ENCODE measurements around the gene GRB2. TPM values are rescaled to one million over a fixed set of nuclear protein-coding genes. Genes with fewer than 3 reads are reported as not detected.

Gene GRB2
- total RNA-seq, 1 donor from 2014 or later = 320 TPM

DNA sequence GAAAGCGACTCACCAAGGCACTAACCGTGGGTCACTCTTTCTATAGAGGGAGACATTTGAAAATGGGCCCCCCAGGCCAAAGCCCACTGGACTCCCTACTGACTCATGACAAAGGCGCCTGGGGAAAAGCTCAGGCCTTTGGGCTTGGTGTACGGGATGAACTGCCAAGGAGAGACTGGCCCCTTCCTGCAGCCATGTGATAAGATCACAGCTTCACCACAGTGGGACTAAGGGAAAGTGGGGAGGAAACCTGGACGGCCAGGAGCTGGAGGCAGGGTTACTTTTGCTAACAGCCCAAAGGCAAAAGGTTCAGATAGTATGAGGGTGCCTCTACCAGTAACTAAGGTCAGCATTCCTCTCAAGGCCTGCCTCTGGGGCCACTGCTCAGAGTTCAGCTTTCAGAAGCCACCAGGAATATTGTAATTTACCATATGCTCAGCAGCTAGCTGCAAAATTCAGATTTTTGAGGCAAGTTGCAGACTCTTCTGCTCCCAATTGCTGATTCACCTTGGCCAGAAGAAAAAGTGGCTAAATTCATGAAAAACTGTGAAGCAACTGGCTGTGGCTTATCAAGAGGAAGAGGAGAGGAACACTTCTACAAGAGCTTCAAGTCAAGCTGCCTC, 79.1 kb downstream of the GRB2 start:
- ChIA-PET POLR2A (interaction anchor here (0.8 to 22.1 kb wide), 12 partner anchors 10 to 121 kb away, joined by 3 to 1048 read pairs (median 5); partner anchors contain the start of genes GRB2, NUP85 and SLC25A19), CTCF (interaction anchor here (0.7 to 2.7 kb wide), 6 partner anchors 10 to 86 kb away, joined by 3 to 9 read pairs (median 4); partner anchors contain the start of gene SLC25A19)
- Mint-ChIP-seq H3K9me3 (no peaks in the 10 kb centered on the region), H3K4me1 (peaks cover 82% of the 10 kb centered on the region), H3K36me3 (ENCODE audit: low read depth) (peaks cover 70% of the 10 kb centered on the region), H3K4me3 (peak overlapping the region; percentile 57), H3K27me3 (no peaks in the 10 kb centered on the region), H3K27ac (peak overlapping the region; percentile 88)
- DNase-seq (no peak), ATAC-seq (ENCODE audit: low read depth) (no peak)
- intact Hi-C loops (cut with micrococcal nuclease) = loop anchor here (5.0 kb wide), 1 partner anchor 36 kb away; no protein-coding TSS in a partner anchor
- TF ChIP-seq, protein P1, sequence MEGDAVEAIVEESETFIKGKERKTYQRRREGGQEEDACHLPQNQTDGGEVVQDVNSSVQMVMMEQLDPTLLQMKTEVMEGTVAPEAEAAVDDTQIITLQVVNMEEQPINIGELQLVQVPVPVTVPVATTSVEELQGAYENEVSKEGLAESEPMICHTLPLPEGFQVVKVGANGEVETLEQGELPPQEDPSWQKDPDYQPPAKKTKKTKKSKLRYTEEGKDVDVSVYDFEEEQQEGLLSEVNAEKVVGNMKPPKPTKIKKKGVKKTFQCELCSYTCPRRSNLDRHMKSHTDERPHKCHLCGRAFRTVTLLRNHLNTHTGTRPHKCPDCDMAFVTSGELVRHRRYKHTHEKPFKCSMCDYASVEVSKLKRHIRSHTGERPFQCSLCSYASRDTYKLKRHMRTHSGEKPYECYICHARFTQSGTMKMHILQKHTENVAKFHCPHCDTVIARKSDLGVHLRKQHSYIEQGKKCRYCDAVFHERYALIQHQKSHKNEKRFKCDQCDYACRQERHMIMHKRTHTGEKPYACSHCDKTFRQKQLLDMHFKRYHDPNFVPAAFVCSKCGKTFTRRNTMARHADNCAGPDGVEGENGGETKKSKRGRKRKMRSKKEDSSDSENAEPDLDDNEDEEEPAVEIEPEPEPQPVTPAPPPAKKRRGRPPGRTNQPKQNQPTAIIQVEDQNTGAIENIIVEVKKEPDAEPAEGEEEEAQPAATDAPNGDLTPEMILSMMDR (IDR thresholded peaks at IDR 0.05) = no peak

DNA sequence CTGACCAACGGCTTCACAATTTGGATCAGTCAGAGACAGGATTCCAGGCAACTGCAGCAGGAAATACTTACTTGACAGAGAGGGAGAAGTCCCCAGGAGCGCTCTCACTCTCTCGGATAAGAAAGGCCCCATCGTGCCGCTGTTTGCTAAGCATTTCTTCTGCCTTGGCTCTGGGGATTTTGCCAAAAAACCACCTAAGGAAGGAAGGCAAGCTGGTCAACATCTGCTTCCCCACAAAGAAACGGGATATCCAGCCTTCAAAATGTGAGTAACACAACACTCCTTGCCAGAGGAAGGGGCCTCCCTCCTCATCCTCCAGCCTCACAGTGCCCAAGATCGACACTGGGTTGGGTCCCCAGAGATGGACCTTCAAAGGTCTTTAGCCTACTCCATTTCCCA, 79.7 kb downstream of the GRB2 start:
- TF ChIP-seq, protein P1 (IDR thresholded peaks at IDR 0.05) = no peak
- ChIA-PET CTCF (interaction anchor here (0.6 to 2.7 kb wide), 6 partner anchors 10 to 87 kb away, joined by 3 to 9 read pairs (median 6); partner anchors contain the start of gene SLC25A19), POLR2A (interaction anchor here (0.6 to 22.1 kb wide), 12 partner anchors 10 to 120 kb away, joined by 3 to 1048 read pairs (median 4); partner anchors contain the start of genes GRB2, NUP85 and SLC25A19)
- H3K4me3 Mint-ChIP-seq = peak overlapping the region; percentile 57
- H3K9me3 Mint-ChIP-seq = no peaks in the 10 kb centered on the region
- H3K4me1 Mint-ChIP-seq = peaks cover 82% of the 10 kb centered on the region
- DNase-seq = no peak
- no peaks in the 10 kb centered on the region for H3K27me3 Mint-ChIP-seq
- peaks cover 69% of the 10 kb centered on the region for H3K36me3 Mint-ChIP-seq (ENCODE audit: low read depth)
- peak overlapping the region; percentile 88 for H3K27ac Mint-ChIP-seq
- intact Hi-C loops (cut with micrococcal nuclease) = loop anchor here (5.0 kb wide), 1 partner anchor 36 kb away; no protein-coding TSS in a partner anchor
- ATAC-seq (ENCODE audit: low read depth) = no peak

DNA sequence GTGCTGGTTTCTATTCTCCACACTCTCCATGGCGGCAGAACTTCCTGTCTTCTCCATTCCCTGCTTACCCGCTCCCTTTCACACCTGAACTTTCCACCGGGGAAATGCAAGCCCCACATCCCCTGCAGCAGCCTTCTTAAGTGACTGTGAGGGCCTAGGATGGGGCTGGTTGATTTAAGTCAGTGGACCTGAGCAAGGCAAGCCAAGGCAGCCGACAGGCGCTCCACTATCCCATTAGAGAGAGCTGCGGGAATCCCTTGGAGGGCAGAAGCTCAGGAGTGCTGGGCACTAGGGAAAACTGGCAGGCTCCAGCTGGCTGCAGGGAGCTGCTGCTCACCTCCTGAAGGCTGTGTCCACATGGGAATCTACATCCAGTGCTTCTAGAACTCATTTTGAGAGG, 80.1 kb downstream of the GRB2 start:
- ATAC-seq (ENCODE audit: low read depth) (no peak), DNase-seq (no peak)
- Mint-ChIP-seq H3K4me1 (peaks cover 82% of the 10 kb centered on the region), H3K9me3 (no peaks in the 10 kb centered on the region), H3K4me3 (peak overlapping the region; percentile 38), H3K27ac (peak overlapping the region; percentile 88), H3K27me3 (no peaks in the 10 kb centered on the region), H3K36me3 (ENCODE audit: low read depth) (peaks cover 69% of the 10 kb centered on the region)
- CTCF ChIA-PET = interaction anchor here (0.6 to 2.7 kb wide), 4 partner anchors 20 to 87 kb away, joined by 3 to 9 read pairs (median 7); no protein-coding TSS in a partner anchor
- POLR2A ChIA-PET = interaction anchor here (0.6 to 22.1 kb wide), 12 partner anchors 11 to 120 kb away, joined by 3 to 1048 read pairs (median 4); partner anchors contain the start of genes GRB2, NUP85 and SLC25A19
- TF ChIP-seq, protein P1 (IDR thresholded peaks at IDR 0.05) = no peak
- intact Hi-C loops (cut with micrococcal nuclease) = loop anchor here (5.0 kb wide), 1 partner anchor 37 kb away; no protein-coding TSS in a partner anchor

DNA sequence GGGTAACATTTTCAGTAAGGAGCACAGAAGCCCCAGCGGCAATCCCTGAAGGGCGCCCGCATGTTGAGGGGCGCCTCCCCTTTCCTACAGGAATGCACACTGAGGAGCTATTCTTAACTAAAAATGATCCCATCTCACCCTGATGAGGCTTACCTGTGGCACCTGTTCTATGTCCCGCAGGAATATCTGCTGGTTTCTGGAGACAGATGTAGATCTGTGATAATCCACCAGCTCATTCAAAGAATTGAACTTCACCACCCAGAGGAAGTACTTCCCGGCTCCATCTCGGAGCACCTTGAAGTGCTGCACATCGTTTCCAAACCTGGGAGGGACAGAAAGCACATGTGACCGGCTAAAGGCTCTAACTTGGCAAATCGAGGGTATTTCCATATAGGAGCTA, 84.0 kb downstream of the GRB2 start:
- peak overlapping the region; percentile 93 for H3K27ac Mint-ChIP-seq
- DNase-seq (no peak), ATAC-seq (ENCODE audit: low read depth) (no peak)
- intact Hi-C loops (cut with micrococcal nuclease) = no loop called here
- peaks cover 79% of the 10 kb centered on the region for H3K36me3 Mint-ChIP-seq (ENCODE audit: low read depth)
- no peaks in the 10 kb centered on the region for H3K27me3 Mint-ChIP-seq
- POLR2A ChIA-PET = interaction anchor here (0.6 to 22.1 kb wide), 10 partner anchors 10 to 688 kb away, joined by 3 to 1048 read pairs (median 10); partner anchors contain the start of genes GRB2, MIF4GD, MRPS7 and SLC25A19
- TF ChIP-seq, protein P1 (IDR thresholded peaks at IDR 0.05) = no peak
- H3K4me3 Mint-ChIP-seq = no peak overlapping the region
- H3K4me1 Mint-ChIP-seq = peaks cover 88% of the 10 kb centered on the region
- H3K9me3 Mint-ChIP-seq = no peaks in the 10 kb centered on the region
- CTCF ChIA-PET = interaction anchor here (1.1 to 5.2 kb wide), 11 partner anchors 17 to 91 kb away, joined by 3 to 54 read pairs (median 16); partner anchors contain the start of genes GRB2 and SLC25A19

Data from activated B cell treated with CpG ODN at 0.5 μM for 24 hours (primary cell).